H1 (cell line): ENCODE measurements around the gene IQCF6. TPM values are rescaled to one million over a fixed set of nuclear protein-coding genes. Genes with fewer than 3 reads are reported as not detected.

Source experiments
- CTCF ChIA-PET: fragments of 300-600 bp; sonication (Branson Sonifier 250); formaldehyde crosslinking; loops from one replicate; lab custom pipeline; 2021; ENCODE audit not compliant: partially characterized antibody; lab: Charles Lee
- POLR2A ChIA-PET: fragments of 300-600 bp; sonication (Branson Sonifier 250); formaldehyde crosslinking; loops from one replicate; lab custom pipeline; 2021; ENCODE audit warnings: inconsistent platforms; ENCODE audit not compliant: partially characterized antibody; lab: Charles Lee
- DNase-seq, 2 experiments: peaks; one replicate each; pipeline versions ENCODE4 v3.0.0 to v3.0.0-alpha.2; 2010 to 2022; ENCODE audit warnings: low spot score in 2 of 2, low read depth in 1 of 2, mixed read lengths in 1 of 2
- FAIRE-seq: peaks from 2 replicates; lab custom pipeline; 2011; peaks lifted over from hg19 to GRCh38; lab: Jason Lieb, UNC
- H2AFZ ChIP-seq: 2 replicates; pipeline ENCODE4 v1.8.1; 2012; ENCODE audit warnings: low read length, inconsistent platforms
- H2AK5ac ChIP-seq: 2 replicates; pipeline ENCODE4 v1.6.1; 2013; ENCODE audit warnings: low read depth, low read length
- H2BK120ac ChIP-seq: replicated peaks from 2 replicates; pipeline ENCODE3; 2013; ENCODE audit warnings: low read depth, low read length, inconsistent platforms
- H2BK12ac ChIP-seq: 2 replicates; pipeline ENCODE4 v1.6.1; 2013; ENCODE audit warnings: low read depth, low read length
- H2BK15ac ChIP-seq: 2 replicates; pipeline ENCODE4 v1.6.1; 2013; ENCODE audit warnings: low read length
- H2BK20ac ChIP-seq: 2 replicates; pipeline ENCODE4 v1.6.1; 2013; ENCODE audit warnings: low read length
- H2BK5ac ChIP-seq: 2 replicates; pipeline ENCODE4 v1.6.1; 2013; ENCODE audit warnings: low read depth, low read length
- H3K14ac ChIP-seq: 2 replicates; pipeline ENCODE4 v1.6.1; 2013; ENCODE audit warnings: inconsistent platforms; ENCODE audit not compliant: insufficient read length
- H3K18ac ChIP-seq: 2 replicates; pipeline ENCODE4 v1.6.1; 2013; ENCODE audit warnings: low read length; ENCODE audit errors: extremely low read depth
- H3K23ac ChIP-seq: 2 replicates; pipeline ENCODE4 v1.6.1; 2013; ENCODE audit warnings: inconsistent platforms; ENCODE audit not compliant: insufficient read length
- H3K23me2 ChIP-seq: 2 replicates; pipeline ENCODE4 v1.6.1; 2013; ENCODE audit warnings: low read depth, low read length
- H3K27ac ChIP-seq: 2 replicates; pipeline ENCODE4 v1.6.1; 2011; ENCODE audit warnings: low read depth, low read length, inconsistent platforms
- H3K27me3 ChIP-seq, 4 experiments: replicated peaks in 1 of 4; 1 replicate in 1 of 4; 2 replicates in 3 of 4; pipeline versions ENCODE4 v1.6.1 to v1.8.1; 2011 to 2013; ENCODE audit warnings: low read length in 3 of 4, mild to moderate bottlenecking in 3 of 4, inconsistent platforms in 2 of 4, mixed read lengths in 2 of 4, moderate library complexity in 1 of 4; ENCODE audit not compliant: control insufficient read depth in 3 of 4, insufficient read depth in 3 of 4; ENCODE audit errors: extremely low read depth in 1 of 4
- H3K36me3 ChIP-seq, 4 experiments: 2 replicates each; pipeline versions ENCODE4 v1.6.1 to v1.8.1; 2011 to 2013; ENCODE audit warnings: mild to moderate bottlenecking in 4 of 4, low read length in 3 of 4, moderate library complexity in 2 of 4, control low read depth in 1 of 4, inconsistent platforms in 1 of 4; ENCODE audit not compliant: insufficient read depth in 4 of 4, control insufficient read depth in 2 of 4
- H3K4ac ChIP-seq: replicated peaks from 2 replicates; pipeline ENCODE3; 2013; ENCODE audit warnings: low read length, low read depth, mixed read lengths, inconsistent platforms; ENCODE audit not compliant: insufficient read length
- H3K4me1 ChIP-seq, 4 experiments: replicated peaks in 1 of 4; 1 replicate in 1 of 4; 2 replicates in 3 of 4; pipeline versions ENCODE4 v1.6.1 to v1.8.1; 2011 to 2013; ENCODE audit warnings: low read length in 3 of 4, inconsistent platforms in 2 of 4, mixed read lengths in 1 of 4; ENCODE audit not compliant: insufficient read depth in 4 of 4, control insufficient read depth in 3 of 4
- H3K4me2 ChIP-seq, 2 experiments: 2 replicates each; pipeline versions ENCODE4 v1.6.1 to v1.8.1; 2011 to 2013; ENCODE audit warnings: low read depth in 2 of 2, low read length in 2 of 2, control low read depth in 1 of 2, inconsistent platforms in 1 of 2, mild to moderate bottlenecking in 1 of 2; ENCODE audit not compliant: insufficient read depth in 1 of 2
- H3K4me3 ChIP-seq, 4 experiments: fragments of 200-600, 300-600 bp in 1 of 4; sonication (generic), shearing (Covaris generic), sonication (Bioruptor Twin) in 1 of 4; 2 replicates each; pipeline versions ENCODE4 v1.5.1 to v1.8.1; 2011 to 2016; ENCODE audit warnings: low read length in 4 of 4, low read depth in 3 of 4, control low read depth in 2 of 4, inconsistent platforms in 2 of 4, mild to moderate bottlenecking in 2 of 4, mixed read lengths in 1 of 4, moderate library complexity in 1 of 4; ENCODE audit not compliant: insufficient read depth in 2 of 4; ENCODE audit errors: extremely low read depth in 1 of 4
- H3K56ac ChIP-seq: replicated peaks from 2 replicates; pipeline ENCODE3; 2013; ENCODE audit warnings: low read depth, mild to moderate bottlenecking, mixed read lengths, low read length, inconsistent platforms; ENCODE audit not compliant: insufficient read length
- H3K79me1 ChIP-seq: 2 replicates; pipeline ENCODE4 v1.6.1; 2013; ENCODE audit warnings: low read depth, low read length, control low read depth
- H3K79me2 ChIP-seq, 2 experiments: 2 replicates each; pipeline versions ENCODE4 v1.6.1 to v1.8.1; 2012 to 2013; ENCODE audit warnings: low read length in 2 of 2, mild to moderate bottlenecking in 2 of 2, inconsistent platforms in 1 of 2; ENCODE audit not compliant: insufficient read depth in 2 of 2, control insufficient read depth in 1 of 2
- H3K9ac ChIP-seq, 4 experiments: replicated peaks in 1 of 4; 1 replicate in 1 of 4; 2 replicates in 3 of 4; pipeline versions ENCODE4 v1.6.1 to v1.8.1; 2011 to 2013; ENCODE audit warnings: low read depth in 3 of 4, low read length in 3 of 4, control low read depth in 2 of 4, mild to moderate bottlenecking in 2 of 4, moderate library complexity in 2 of 4, inconsistent platforms in 1 of 4; ENCODE audit errors: extremely low read depth in 1 of 4
- H3K9me3 ChIP-seq, 2 experiments: 2 replicates each; pipeline versions ENCODE4 v1.6.1 to v1.8.1; 2012 to 2013; ENCODE audit warnings: mild to moderate bottlenecking in 2 of 2, moderate library complexity in 2 of 2, control low read depth in 1 of 2, inconsistent platforms in 1 of 2, low read depth in 1 of 2, low read length in 1 of 2, mixed read lengths in 1 of 2; ENCODE audit not compliant: insufficient read depth in 2 of 2
- H4K20me1 ChIP-seq, 2 experiments: replicated peaks in 1 of 2; 2 replicates each; pipeline versions ENCODE3 to v1.8.1; 2011 to 2013; ENCODE audit warnings: inconsistent platforms in 2 of 2, low read length in 2 of 2, mild to moderate bottlenecking in 1 of 2; ENCODE audit not compliant: insufficient read depth in 2 of 2, control insufficient read depth in 1 of 2
- H4K5ac ChIP-seq: 2 replicates; pipeline ENCODE4 v1.6.1; 2013; ENCODE audit warnings: low read length, low read depth, mixed read lengths, inconsistent platforms; ENCODE audit not compliant: insufficient read length
- H4K8ac ChIP-seq: 2 replicates; pipeline ENCODE4 v1.8.0; 2013; ENCODE audit warnings: mild to moderate bottlenecking, moderate library complexity, low read length, inconsistent platforms; ENCODE audit not compliant: insufficient read depth; ENCODE audit errors: extremely low read depth
- H4K91ac ChIP-seq: replicated peaks from 2 replicates; pipeline ENCODE3; 2013; ENCODE audit warnings: low read length, mixed read lengths, inconsistent platforms; ENCODE audit not compliant: insufficient read length
- CHD2 ChIP-seq: IDR thresholded peaks from 2 replicates; pipeline ENCODE4 v1.6.1; 2012; ENCODE audit warnings: low read length, improper control_type of control experiment
- HDAC2 ChIP-seq, 2 experiments: fragments of 300-600 bp in 1 of 2; sonication (generic) in 1 of 2; IDR thresholded peaks; 2 replicates each; pipeline ENCODE4 v1.6.1; 2011 to 2012; ENCODE audit warnings: low read depth in 2 of 2, low read length in 2 of 2, mild to moderate bottlenecking in 2 of 2, moderate library complexity in 2 of 2, borderline replicate concordance in 1 of 2, inconsistent platforms in 1 of 2
- POLR2A ChIP-seq, 2 experiments: IDR thresholded peaks; 1 replicate in 1 of 2; 2 replicates in 1 of 2; pipeline ENCODE4 v1.6.1; 2011; ENCODE audit warnings: low read depth in 2 of 2, low read length in 2 of 2, mild to moderate bottlenecking in 2 of 2; ENCODE audit errors: control extremely low read depth in 1 of 2
- TAF1 ChIP-seq: IDR thresholded peaks from 2 replicates; pipeline ENCODE4 v1.6.1; 2011; ENCODE audit warnings: mild to moderate bottlenecking, low read depth, low read length
- WGBS, 2 experiments: shearing (Covaris generic) in 1 of 2; methylation state at CpG; one replicate each; pipeline versions ENCODE4 v1.1.6 to v1.1.7; 2013 to 2015; ENCODE audit warnings: low lambda C conversion rate in 2 of 2, mixed read lengths in 2 of 2, inconsistent platforms in 1 of 2, low coverage in 1 of 2, missing lambda C conversion rate in 1 of 2; ENCODE audit not compliant: insufficient replicate concordance in 2 of 2, insufficient coverage in 1 of 2, insufficient read length in 1 of 2; ENCODE audit errors: extremely low coverage in 1 of 2, missing lambda C conversion rate in 1 of 2; 5-methylcytosine and 5-hydroxymethylcytosine counted together
- polyA plus RNA-seq, 7 experiments: library from polyadenylated mRNA; depleted of rRNA in 3 of 7; stranded (reverse) in 5 of 7; unstranded in 2 of 7; fragments of >200 nt in 5 of 7; fragments of 200-250 nt in 2 of 7; gene quantifications; 1 replicate in 5 of 7; 2 replicates in 1 of 7; 4 replicates in 1 of 7; pipeline versions ENCODE4 v1.2.1 to v1.2.3, GENCODE V29; 2011 to 2013; ENCODE audit warnings: missing spikeins in 2 of 7, mixed read lengths in 2 of 7
- total RNA-seq: library from RNA; stranded (reverse); fragmentation: NEBNext Ultra II Directional; extraction: Animal tissue kit (Norgen Biotek cat#: 25700); gene quantifications from 2 replicates; pipeline ENCODE4 v1.2.1, GENCODE V29; 2021

Gene IQCF6
- total and polyA plus RNA-seq, 2 of the 8 experiments (the other 6 are each of a cell fraction or from before 2014, with no cell fraction given) = not detected

DNA sequence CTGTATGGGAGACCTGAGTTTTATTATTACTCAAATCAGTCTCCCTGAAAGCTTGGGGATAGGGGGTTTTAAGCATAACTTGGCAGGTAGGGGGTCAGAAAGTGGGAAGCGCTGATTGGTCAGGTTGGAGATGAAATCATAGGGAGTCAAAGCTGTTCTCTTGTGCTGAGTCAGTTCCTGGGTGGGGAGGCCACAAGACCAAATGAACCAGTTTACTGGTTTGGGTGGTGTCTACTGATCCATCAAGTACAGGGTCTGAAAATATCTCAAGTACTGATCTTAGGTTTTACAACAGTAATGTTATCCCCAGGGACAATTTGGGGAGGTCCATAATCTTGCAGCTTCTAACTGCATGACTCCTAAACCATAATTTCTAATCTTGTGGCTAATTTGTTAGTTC, 17.8 kb upstream of the IQCF6 start:
- no peak overlapping the region for H2BK120ac ChIP-seq
- H2BK15ac ChIP-seq = no peak overlapping the region
- no peak overlapping the region for H2BK20ac ChIP-seq
- CTCF ChIA-PET = interaction anchor here (1.0 to 11.0 kb wide), 6 partner anchors 8 to 78 kb away, joined by 3 to 108 read pairs (median 4); no protein-coding TSS in a partner anchor
- TF ChIP-seq POLR2A (IDR thresholded peaks at IDR 0.05; ENCODE audit: control extremely low read depth in 1 of 2, low read depth in 2 of 2, low read length in 2 of 2) = no peak
- no peak for TF ChIP-seq CHD2
- TF ChIP-seq TAF1 = no peak
- no peak for TF ChIP-seq HDAC2 (IDR thresholded peaks at IDR 0.05; ENCODE audit: borderline replicate concordance in 1 of 2, low read depth in 2 of 2, low read length in 2 of 2)
- H4K5ac ChIP-seq = no peak overlapping the region
- H2AK5ac ChIP-seq = no peak overlapping the region
- H2BK12ac ChIP-seq = no peak overlapping the region
- no peaks in the 10 kb centered on the region for H3K79me2 ChIP-seq
- DNase-seq = peak in 1 of 2 experiments; percentile 43
- H3K56ac ChIP-seq = no peak overlapping the region
- H3K23me2 ChIP-seq = no peaks in the 10 kb centered on the region
- no peaks in the 10 kb centered on the region for H4K20me1 ChIP-seq
- no peaks in the 10 kb centered on the region for H3K79me1 ChIP-seq
- no peaks in the 10 kb centered on the region for H3K36me3 ChIP-seq
- H3K27ac ChIP-seq = no peak overlapping the region
- H3K27me3 ChIP-seq = no peaks in the 10 kb centered on the region
- H3K9ac ChIP-seq = no peak overlapping the region
- H3K9me3 ChIP-seq = no peaks in the 10 kb centered on the region
- no peak overlapping the region for H2BK5ac ChIP-seq
- peak overlapping the region; percentile 39; the same call in 1 of the 2 replicates for H2AFZ ChIP-seq
- no peak overlapping the region for H4K8ac ChIP-seq
- 72% methylated on average over 1 of the region's 1 CpG; no CpG with 5 or more reads in 1 of the 2 experiments for WGBS, 2 experiments
- H3K4ac ChIP-seq = no peak overlapping the region
- POLR2A ChIA-PET = interaction anchor here (0.8 to 1.1 kb wide), 2 partner anchors 86 to 136 kb away, joined by 3 read pairs; no protein-coding TSS in a partner anchor
- H3K4me3 ChIP-seq = no peak overlapping the region
- no peak overlapping the region for H4K91ac ChIP-seq
- H3K14ac ChIP-seq = no peak overlapping the region
- H3K4me2 ChIP-seq = peak overlapping the region in 1 of 2 experiments; percentile 8; a peak in 1 of 4 replicates
- H3K23ac ChIP-seq = no peak overlapping the region
- H3K4me1 ChIP-seq = peaks cover 5 to 25% (median 18%) of the 10 kb centered on the region in 4 experiments; a peak in 6 of 7 replicates
- 0 out of 2 replicates have a peak overlapping the region, but pooled peaks have one; percentile 51 for H3K18ac ChIP-seq
- no peak for FAIRE-seq
